ENCODE data around the gene UBE2L3. TPM values are rescaled to one million over a fixed set of nuclear protein-coding genes. Genes with fewer than 3 reads are reported as not detected.
A peak's percentile ranks its signal among the peaks of the same experiment; 100 is the strongest.
"Not testable (repeated sequence)": the region's sequence is repeated elsewhere in the genome, so short reads cannot be mapped to it uniquely, and the experiment has no call there.

UBE2L3 gene
- total and polyA plus RNA-seq, 7 donors = 36.1 to 87.2 (median 50.7) TPM

DNA sequence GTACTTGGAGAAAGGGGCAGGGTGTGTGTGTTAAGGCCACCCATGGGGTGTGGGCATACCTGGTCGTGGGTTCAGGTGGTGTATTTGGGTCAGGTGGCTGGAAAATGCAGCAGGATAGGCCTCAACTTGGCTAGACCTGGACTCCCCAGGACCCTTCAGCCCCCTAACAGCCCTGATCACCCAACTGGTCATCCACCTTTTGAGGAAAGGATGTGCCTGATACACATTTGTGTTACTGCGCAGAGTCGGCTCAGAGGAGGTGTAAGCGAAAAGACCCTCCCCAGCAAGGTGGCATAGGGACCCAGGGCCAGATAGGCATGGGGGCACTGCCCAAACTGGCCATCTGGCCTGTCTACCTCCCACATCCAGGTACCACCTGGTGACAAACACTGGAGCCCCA, 16.2 kb upstream of the UBE2L3 start, which contains the start of gene RIMBP3C:
Gene RIMBP3C, minus strand, starts transcription at position 101 of the 400 bp plus-strand sequence. CDS start 485 bp downstream, outside the sequence.
- DNase-seq; H3K4me1 ChIP-seq; intact Hi-C loops (cut with DNase I); H3K9me3 ChIP-seq; H3K36me3 ChIP-seq; H3K27ac ChIP-seq; H3K4me3 ChIP-seq; H3K27me3 ChIP-seq: not testable (repeated sequence)
- no CpG with 5 or more reads among the region's 4 CpGs for WGBS, 2 donors

DNA sequence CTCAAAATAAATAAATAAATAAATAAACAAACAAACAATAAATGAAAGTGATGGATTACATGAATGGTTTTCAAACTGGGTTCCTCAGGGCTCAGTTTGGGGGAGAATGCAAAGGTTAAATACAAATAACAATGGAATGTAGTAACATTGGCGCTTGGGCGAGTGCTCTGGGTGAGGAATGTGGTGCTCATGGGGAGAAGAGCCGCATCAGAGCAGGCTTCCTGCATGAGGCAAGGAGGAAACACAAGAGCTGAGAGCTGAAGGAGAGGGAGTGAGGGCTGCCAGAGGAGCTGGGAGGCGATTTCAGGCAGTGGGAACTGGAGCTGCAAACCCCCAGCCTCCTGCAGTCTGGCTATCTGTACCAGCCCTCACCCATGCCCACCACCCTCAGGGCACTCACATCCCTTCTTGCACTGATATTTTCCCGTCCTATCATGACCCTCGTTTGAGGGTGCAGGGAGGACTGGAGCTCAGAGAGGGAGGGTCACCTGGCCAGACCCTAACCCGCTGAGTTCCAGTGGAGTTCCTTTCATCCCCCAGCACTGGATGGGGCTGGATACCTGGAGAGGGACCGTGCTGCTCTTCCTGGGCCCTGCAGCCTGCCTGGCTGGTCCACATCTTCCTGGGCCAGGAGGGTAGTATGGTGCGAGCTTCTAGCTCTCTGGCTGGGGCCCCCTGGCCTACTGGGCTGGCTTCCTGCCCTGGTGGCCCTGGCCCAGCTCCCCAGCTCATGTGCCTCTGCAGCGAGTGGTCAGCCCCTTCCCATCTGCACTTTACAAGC, 8.0 kb upstream of the UBE2L3 start:
- H3K4me1 ChIP-seq; H3K9me3 ChIP-seq; H3K36me3 ChIP-seq; intact Hi-C loops (cut with DNase I); H3K27ac ChIP-seq; H3K27me3 ChIP-seq; H3K4me3 ChIP-seq: not testable (repeated sequence)
- peak; percentile 20 for DNase-seq
- WGBS, 2 donors = 72 to 82% methylated on average over 6 of the region's 10 CpGs

DNA sequence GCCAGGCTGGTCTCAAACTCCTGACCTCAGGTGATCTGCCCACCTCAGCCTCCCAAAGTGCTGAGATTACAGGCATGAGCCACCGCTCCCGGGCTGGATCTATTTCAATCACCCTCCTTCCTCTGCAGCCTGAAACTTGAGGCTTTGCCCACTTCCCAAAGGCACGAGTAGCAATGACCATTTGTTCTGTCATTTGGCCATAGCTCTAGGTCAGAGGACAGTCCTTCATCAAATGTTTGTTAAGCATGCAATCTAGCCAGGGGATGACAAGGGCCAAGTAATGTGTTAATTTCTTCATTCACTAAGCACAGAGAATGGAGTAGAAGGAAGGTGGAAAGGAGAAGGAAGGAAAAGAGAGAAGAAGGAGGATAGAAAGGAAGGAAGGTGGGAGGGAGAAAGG, 6.9 kb upstream of the UBE2L3 start:
- DNase-seq; intact Hi-C loops (cut with DNase I); H3K9me3 ChIP-seq; H3K27ac ChIP-seq; H3K4me3 ChIP-seq; H3K4me1 ChIP-seq; H3K36me3 ChIP-seq; H3K27me3 ChIP-seq: not testable (repeated sequence)
- 0 to 33% methylated on average over 1 of the region's 3 CpGs for WGBS, 2 donors

DNA sequence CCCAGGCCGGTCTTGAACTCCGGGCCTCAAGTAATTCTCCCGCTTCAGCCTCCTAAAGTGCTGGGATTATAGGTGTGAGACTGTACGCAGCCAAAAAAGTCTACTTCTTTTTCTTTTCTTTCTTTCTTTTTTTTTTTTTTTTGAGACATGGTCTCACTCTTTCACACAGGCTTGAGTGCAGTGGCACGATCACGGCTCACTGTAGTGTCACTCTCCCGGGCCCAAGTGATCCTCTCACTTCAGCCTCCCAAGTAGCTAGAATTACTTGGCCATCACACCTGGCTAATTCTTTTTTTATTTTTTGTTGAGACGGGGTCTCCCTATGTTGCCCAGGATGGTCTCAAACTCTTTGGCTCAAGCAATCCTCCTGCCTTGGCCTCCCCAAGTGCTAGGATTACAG, 3.6 kb upstream of the UBE2L3 start:
- intact Hi-C loops (cut with DNase I) = no loop called here
- 94 to 95% methylated on average over 8 of the region's 8 CpGs for WGBS, 2 donors
- Histone ChIP-seq H3K4me3 (no peak overlapping the region), H3K36me3 (no peaks in the 10 kb centered on the region), H3K27me3 (no peaks in the 10 kb centered on the region), H3K27ac (no peak overlapping the region), H3K9me3 (no peaks in the 10 kb centered on the region), H3K4me1 (peaks cover 0 to 7% (median 7%) of the 10 kb centered on the region in 4 donors)
- no peak for TF ChIP-seq EP300 (IDR thresholded peaks at IDR 0.05)
- TF ChIP-seq, protein P1, sequence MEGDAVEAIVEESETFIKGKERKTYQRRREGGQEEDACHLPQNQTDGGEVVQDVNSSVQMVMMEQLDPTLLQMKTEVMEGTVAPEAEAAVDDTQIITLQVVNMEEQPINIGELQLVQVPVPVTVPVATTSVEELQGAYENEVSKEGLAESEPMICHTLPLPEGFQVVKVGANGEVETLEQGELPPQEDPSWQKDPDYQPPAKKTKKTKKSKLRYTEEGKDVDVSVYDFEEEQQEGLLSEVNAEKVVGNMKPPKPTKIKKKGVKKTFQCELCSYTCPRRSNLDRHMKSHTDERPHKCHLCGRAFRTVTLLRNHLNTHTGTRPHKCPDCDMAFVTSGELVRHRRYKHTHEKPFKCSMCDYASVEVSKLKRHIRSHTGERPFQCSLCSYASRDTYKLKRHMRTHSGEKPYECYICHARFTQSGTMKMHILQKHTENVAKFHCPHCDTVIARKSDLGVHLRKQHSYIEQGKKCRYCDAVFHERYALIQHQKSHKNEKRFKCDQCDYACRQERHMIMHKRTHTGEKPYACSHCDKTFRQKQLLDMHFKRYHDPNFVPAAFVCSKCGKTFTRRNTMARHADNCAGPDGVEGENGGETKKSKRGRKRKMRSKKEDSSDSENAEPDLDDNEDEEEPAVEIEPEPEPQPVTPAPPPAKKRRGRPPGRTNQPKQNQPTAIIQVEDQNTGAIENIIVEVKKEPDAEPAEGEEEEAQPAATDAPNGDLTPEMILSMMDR (IDR thresholded peaks at IDR 0.05) = no peak
- TF ChIP-seq POLR2A (IDR thresholded peaks at IDR 0.05) = no peak
- TF ChIP-seq POLR2AphosphoS5 (IDR thresholded peaks at IDR 0.05) = no peak
- no peak for DNase-seq

DNA sequence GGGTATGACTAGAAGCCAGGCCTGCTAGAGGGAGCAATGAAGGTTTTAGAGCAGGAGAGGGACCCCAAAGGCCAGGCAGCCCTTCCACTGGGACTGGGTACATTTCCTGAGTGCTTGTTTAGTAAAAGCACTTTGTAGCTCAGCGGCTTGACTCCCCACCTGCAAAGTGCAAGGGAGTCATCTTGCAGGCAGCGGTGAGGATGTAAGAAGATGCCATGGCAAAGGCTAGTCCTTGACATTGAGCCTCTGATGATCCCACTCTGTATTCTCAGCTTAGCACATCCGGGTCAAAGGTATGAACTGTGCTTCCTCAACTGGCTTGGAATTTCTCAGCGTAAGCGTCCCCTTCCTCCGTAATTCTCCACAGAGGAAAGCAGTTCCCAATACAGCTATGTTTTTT, 3.1 kb upstream of the UBE2L3 start:
- intact Hi-C loops (cut with DNase I) = no loop called here
- Histone ChIP-seq H3K4me1 (peaks cover 0 to 12% (median 12%) of the 10 kb centered on the region in 4 donors), H3K9me3 (no peaks in the 10 kb centered on the region), H3K27me3 (no peaks in the 10 kb centered on the region), H3K27ac (no peak overlapping the region), H3K36me3 (no peaks in the 10 kb centered on the region), H3K4me3 (no peak overlapping the region)
- WGBS, 2 donors = 90% methylated on average over 6 of the region's 6 CpGs
- TF ChIP-seq POLR2AphosphoS5 (IDR thresholded peaks at IDR 0.05) = no peak
- no peak for TF ChIP-seq POLR2A (IDR thresholded peaks at IDR 0.05)
- no peak for TF ChIP-seq EP300 (IDR thresholded peaks at IDR 0.05)
- TF ChIP-seq, protein P1 (IDR thresholded peaks at IDR 0.05) = no peak
- DNase-seq = no peak

DNA sequence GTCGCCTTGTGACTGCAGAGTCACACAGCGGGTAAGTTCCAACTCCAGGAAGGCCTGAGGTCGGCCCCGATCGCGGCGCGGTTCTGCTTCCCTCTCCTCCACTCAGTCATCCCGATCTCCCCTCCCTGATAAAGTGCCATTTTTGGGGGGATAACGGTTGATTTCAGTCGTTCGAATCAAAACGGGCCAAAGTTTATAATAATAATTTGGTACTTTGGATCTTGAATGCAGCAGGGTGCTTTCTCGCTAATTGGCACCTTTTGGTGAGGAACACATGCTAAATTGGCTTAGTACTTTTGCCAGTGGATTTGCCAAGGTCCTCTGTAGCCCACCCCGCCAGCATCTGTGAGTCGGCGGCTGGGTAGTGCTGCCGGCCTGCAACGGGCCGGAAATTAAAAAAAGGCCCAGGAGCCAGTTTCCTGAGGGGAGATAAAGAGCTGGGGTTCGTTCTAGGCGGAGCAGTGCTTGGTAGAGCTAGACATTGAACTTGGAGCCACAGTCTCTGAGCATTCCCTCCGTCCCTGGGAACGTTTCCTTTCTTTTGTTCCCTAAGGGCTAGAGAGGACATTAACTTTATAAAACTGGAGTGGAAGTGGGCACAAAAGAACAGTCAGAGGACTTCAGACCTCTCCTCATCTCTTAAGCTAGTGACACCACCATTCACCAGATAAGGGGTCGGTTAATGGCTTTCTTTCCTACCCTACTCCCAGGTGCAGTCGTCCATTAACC, 997 bp downstream of the UBE2L3 start:
- Histone ChIP-seq H3K9me3 (no peaks in the 10 kb centered on the region), H3K27ac (peak overlapping the region; percentile 92 to 94 (median 94)), H3K4me1 (peaks cover 0 to 53% (median 50%) of the 10 kb centered on the region in 4 donors), H3K4me3 (peak overlapping the region; percentile 85 to 98 (median 93)), H3K27me3 (no peaks in the 10 kb centered on the region), H3K36me3 (no peaks in the 10 kb centered on the region)
- WGBS, 2 donors = 1 to 2% methylated on average over 26 of the region's 26 CpGs
- TF ChIP-seq POLR2A (IDR thresholded peaks at IDR 0.05) = no peak
- TF ChIP-seq EP300 (IDR thresholded peaks at IDR 0.05) = no peak
- TF ChIP-seq, protein P1 (IDR thresholded peaks at IDR 0.05) = no peak
- no peak for TF ChIP-seq POLR2AphosphoS5 (IDR thresholded peaks at IDR 0.05)
- intact Hi-C loops (cut with DNase I) = loop anchor here (2.0 kb wide), 1 partner anchor 74 kb away; the partner anchor contains the start of gene SDF2L1
- DNase-seq = no peak

DNA sequence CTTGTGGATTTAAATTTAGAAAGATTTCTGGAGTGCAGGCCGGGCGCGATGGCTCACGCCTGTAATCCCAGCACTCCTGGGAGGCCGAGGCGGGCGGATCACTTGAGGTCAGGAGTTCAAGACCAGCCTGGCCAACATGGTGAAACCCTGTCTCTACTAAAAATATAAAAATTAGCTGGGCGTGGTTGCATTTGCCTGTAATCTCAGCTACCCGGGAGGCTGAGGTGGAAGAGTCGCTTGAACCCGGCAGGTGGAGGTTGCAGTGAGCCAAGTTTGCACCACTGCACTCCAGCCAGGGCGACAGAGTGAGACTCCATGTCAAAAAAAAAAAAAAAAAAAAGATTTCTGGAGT, 1.5 kb downstream of the UBE2L3 start:
- not testable (repeated sequence) for H3K9me3 ChIP-seq, H3K27me3 ChIP-seq, H3K36me3 ChIP-seq, DNase-seq
- Histone ChIP-seq H3K4me3 (peak overlapping the region in 3 of 4 donors; percentile 85 to 98 (median 96)), H3K4me1 (peaks cover 0 to 58% (median 55%) of the 10 kb centered on the region in 4 donors), H3K27ac (peak overlapping the region in 1 of 4 donors; percentile 92)
- intact Hi-C loops (cut with DNase I) = loop anchor here (2.0 kb wide), 1 partner anchor 74 kb away; the partner anchor contains the start of gene SDF2L1
- 10 to 56% methylated on average over 12 of the region's 12 CpGs for WGBS, 2 donors

All from sigmoid colon (tissue), 7 donors.